ENCODE results near the gene ATXN2.
"Not testable (repeated sequence)": the region's sequence is repeated elsewhere in the genome, so short reads cannot be mapped to it uniquely, and the experiment has no call there.

Gene ATXN2

DNA sequence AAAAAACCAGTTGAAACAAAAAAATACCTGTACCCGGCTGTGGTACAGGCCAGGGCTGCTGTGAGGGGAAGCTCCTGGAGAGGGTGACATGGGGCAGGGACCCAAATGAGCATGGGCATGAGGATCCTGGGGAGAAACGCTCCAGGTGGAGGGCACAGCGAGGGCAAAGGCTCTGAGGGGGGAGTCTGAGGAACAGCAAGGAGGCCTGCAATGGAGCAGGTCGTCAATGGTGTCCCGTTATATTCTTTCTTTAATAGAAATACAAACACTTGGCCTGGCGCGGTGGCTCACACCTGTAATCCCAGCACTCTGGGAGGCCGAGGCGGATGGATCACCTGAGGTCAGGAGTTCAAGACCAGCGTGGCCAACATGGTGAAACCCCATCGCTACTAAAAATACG lies 1.9 kb upstream of the ATXN2 start:
- DNase-seq (ENCODE audit: low read depth) = not testable (repeated sequence)

DNA sequence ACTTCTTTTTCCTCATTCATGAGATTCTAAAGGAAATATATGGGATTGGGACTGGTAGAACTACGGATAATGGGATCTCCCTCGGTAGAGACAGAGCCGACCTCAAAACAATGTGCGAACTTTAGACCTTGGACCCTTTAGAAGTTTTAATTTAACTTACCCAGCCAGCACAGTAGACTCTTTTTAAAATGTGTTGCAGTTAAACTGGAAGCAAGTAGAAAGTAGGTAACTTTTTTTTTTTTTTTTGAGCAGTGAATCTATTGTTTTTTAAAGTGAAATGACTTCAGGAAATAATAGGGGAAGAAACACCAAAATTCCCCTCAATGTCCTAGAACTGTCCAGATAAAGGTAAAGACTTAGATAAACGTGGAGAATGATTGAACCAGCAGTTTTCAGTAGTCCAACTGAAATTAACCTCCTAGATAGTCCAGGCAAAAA lies 1.1 kb upstream of the ATXN2 start:
- no peak for DNase-seq (ENCODE audit: low read depth)

DNA sequence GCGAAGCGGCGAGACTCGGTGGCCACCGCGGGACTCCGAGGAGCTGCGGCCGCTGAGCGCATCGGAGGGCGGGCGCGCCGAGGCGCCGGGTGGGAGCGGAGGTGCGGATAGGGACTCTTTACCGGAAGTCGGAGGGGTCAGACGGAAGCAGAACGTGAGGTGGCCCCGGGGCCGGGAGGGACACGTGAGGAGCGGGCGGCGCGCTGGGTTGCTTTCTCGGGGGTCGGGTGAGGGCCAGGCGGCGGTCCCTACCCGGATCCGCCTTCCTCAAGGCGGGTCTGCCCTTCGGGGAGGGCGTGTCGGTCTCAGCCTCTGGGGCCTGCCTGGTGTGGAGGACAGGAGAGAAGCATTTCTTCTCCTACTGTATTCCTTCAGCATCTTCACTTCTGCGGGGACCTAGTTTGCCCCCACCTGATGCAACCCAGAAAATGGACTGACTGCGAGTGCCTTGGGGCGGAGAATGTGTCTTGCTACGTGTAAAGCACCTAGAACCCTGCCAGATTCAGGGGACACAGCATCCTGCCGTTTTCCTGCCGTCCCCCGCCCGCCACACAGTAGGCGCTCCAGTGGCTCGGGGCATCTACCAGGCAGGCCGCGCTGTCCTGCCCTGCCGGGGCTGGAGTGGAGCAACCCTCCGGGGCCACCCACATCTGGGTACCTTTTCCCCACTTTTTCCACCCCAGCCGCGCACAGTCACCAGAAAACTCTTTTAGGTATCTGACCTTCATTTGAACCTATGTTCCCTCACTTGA lies 514 bp upstream of the ATXN2 start:
- DNase-seq (ENCODE audit: low read depth) = peak; percentile 71

DNA sequence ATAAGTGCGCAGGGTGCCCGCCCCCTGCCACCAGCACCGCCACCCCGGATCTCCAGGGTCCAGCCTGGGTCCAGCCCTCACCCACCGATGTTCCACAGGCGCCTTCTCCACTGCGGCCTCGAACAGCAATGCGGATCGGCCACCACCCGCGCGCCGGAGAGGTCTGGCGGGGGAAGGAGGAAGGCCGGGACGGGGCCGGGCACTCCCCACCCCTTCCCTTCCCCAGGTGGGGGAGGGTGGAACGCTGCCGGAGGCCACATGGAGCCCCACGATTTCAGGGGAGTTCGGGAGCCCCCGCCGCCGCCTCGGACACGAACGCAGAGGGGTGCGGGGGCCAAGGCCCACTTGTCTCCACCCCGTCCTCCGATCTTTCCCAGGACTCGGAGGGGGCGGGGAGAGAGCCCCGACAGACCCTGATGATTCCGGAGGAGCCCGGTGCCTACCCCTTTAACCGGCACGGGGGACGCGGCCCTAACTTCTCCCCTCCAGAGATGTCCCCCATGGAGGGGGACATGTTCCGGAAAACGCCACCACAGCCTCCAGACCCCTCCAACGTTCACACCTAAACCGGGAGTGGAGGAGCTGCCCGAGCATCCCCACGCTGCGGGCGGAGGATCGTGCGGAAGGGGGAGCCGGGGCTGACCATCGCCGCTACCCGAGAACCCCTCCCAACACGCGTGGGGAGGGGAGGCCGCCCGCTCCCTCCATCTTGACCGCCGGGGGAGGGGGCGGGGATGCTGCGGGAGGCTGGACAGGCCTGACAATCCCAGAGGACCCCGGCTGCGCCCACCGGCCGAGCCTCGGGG lies 1.1 kb downstream of the ATXN2 start:
- DNase-seq (ENCODE audit: low read depth) = no peak

DNA sequence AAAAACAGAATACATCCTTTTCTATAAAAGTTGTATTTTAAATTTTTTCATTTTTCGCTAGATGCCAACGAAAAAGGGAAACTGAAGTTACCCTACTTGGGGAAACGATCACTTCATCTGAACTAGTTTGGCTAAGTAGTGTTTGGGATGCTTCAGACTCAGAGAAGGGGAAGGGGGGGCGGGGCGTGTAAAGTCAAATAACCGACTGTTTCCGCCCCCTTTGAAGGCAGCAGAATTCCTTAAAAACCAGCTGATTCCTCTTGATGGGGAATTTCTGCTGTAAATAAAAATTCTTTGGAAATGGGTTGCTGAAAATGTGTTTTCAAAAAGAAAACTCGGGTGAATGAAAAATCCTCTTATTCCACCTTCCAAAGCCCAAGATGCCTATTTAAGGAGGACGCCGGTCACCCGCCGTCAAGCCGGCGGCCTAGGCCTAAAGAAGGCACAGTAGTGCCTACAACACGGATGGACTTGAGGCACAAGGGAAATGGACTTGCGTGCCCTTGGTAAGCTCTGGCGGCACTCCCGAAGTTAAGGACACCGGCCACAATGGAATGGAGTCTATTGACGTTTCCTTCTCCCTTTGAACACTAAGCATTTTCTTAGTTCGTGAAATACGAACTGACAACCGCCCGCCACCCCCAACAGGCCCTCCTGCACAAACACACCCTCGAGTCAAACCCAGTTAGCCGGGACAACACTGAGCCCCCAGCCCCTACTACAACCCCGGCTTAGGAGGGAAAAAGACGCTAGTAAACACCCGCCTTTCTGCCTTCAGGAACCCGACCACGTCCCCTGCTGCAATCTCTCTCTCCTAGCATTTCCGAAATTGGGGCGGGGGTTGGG lies 1.9 kb downstream of the ATXN2 start:
- peak; percentile 29 for DNase-seq (ENCODE audit: low read depth)

DNA sequence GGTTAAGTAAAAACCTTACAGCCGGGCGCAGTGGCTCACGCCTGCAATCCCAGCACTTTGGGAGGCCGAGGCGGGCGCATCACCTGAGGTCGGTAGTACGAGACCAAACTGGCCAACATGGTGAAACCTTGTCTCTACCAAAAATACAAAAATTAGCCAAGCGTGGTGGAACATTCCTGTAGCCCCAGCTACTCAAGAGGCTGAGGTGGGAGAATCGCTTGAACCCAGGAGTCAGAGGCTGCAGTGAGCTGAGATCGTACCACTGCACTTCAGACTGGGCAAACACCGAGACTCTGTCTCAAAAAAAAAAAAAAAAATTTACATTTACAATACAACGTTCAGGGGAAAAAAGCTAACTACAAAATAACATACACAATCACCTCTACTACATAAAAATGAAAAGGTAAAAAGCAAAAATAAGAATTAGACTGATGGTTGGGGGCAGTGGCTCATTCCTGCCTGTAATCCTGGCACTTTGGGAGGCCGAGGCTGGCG lies 3.7 kb downstream of the ATXN2 start:
- not testable (repeated sequence) for DNase-seq (ENCODE audit: low read depth)

DNA sequence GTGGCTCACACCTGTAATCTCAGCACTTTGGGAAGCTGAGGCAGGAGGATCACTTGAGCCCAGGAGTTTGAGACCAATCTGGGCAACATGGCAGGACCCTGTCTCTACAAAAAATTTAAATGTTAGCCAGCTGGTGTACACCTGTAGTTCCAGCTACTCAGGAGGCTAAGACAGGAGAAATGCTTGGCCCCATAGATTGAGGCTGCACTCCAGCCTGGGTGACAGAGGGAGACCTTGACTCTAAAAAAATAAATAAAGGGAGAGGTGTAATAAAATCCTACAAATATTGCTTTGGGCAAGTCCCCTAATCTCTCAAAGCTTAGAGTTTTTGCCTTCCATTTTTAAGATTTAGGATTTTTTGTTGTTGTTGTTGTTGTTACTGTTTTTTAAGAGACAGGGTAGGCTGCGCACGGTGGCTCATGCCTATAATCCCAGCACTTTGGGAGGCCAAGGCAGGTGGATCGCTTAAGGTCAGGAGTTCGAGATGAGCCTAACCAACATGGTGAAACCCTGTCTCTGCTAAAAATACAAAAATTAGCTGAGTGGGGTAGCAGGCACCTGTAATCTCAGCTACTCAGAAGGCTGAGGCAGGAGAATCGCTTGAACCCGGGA lies 7.6 kb downstream of the ATXN2 start:
- DNase-seq (ENCODE audit: low read depth) = not testable (repeated sequence)

DNA sequence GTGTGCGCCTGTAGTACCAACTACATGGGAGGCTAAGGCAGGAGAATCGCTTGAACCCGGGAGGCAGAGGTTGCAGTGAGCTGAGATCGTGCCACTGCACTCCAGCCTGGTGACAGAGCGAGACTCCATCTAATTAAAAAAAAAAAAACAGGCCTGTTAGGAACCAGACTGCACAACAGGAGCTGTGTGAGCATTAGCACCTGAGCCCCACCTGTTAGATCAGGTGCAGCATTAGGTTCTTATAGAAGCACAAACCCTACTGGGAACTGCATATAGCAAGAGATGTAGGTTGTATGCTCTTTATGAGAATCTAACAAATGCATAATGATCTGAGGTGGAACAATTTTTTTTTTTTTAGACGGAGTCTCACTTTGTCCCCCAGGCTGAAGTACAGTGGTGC lies 8.6 kb downstream of the ATXN2 start:
- no peak for DNase-seq (ENCODE audit: low read depth)

DNA sequence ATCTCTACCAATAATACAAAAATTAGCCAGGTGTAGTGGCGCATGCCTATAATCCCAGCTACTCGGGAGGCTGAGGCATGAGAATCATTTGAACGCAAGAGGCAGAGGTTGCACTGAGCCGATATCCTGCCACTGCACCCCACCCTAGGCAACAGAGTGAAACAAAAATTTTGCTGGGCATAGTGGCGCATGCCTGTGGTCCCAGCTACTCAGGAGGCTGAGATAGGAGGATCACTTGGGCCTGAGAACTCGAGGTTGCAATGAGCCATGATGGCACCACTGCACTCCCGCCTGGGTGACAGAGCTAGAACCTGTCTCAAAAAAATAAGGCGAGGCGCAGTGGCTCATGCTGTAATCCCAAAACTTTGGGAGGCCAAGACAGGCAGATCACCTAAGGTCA lies 9.5 kb downstream of the ATXN2 start:
- no peak for DNase-seq (ENCODE audit: low read depth)

DNA sequence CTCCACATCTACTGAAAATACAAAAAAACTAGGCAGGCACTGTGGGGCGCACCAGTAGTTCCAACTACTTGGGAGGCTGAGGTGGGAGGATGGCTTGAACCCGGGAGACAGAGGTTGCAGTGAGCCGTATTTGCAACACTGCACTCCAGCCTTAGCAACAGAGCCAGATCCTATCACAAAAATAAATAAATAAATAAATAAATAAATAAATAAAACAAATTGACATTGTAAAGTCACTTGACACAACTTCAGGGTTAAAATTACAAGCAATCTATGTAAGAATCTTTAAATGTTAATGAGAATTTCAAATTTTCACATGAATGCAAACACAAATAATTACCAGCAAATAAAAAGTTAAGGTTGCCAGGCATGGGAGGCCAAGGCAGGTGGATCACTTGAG lies 11.1 kb downstream of the ATXN2 start:
- DNase-seq (ENCODE audit: low read depth) = no peak

DNA sequence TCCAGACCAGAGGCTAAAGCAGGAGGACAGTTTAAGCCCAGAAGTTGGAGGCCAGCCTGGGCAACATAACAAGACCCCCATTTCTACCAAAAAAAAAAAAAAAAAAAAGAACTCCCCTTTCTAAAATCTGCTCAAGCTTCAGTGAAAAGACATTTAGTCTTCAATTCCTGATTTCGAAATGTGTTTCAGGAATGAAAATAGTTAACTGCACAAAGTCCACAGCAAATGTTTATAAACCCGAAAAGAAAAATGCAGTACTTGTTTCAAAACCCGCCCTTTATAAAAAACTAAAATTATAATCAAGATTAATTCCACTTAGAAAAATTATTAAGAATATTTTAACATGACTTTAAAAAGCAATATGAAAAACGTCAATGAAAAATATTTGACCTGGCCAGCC lies 12.1 kb downstream of the ATXN2 start:
- no peak for DNase-seq (ENCODE audit: low read depth)

DNA sequence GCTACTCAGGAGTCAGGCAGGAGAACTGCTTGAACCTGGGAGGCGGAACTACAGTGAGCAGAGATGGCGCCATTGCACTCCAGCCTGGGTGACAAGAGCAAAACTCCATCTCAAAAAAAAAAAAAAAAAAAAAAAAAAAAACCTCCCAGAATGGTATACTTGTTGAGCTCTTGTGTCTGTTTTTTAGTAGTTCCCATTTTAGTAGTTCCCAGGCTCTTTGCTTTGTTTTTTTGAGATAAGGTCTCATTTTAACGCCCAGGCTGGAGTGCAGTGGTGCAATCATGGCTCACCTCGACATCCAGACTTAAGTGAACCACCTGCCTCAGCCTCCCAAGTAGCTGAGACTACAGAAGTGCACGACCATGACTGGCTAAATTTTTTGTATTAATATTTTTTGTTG lies 13.4 kb downstream of the ATXN2 start:
- no peak for DNase-seq (ENCODE audit: low read depth)

DNA sequence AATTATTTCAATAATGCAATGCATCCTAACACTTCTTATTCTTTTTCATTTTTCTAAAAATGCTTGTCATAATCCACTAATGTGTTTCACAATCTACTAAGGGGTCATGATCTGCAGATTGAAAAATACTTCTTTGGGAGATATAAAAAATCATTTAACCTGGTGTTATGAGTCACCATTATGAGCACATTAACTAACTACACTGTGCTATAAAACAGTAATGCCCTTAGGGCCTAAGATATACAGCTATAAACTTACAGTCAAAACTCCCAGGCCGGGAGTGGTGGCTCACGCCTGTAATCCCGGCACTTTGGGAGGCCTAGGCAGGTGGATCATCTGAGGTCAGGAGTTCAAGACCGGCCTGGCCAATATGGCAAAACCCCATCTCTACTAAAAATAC lies 14.2 kb downstream of the ATXN2 start:
- DNase-seq (ENCODE audit: low read depth) = no peak

DNA sequence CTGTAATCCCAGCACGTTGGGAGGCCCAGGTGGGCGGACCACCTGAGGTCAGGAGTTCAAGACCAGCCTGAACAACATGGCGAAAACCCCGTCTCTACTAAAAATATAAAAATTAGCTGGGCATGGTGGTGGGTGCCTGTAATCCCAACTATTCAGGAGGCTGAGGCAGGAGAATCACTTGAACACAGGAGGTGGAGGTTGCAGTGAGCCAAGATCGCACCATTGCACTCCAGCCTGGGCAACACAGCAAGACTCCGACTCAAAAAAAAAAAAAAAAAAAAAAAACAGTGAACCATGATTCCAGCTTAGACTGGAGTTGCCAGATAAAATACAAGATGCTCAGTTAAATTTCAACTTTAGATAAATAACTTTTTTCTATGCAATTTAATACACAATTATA lies 15.6 kb downstream of the ATXN2 start:
- not testable (repeated sequence) for DNase-seq (ENCODE audit: low read depth)

DNA sequence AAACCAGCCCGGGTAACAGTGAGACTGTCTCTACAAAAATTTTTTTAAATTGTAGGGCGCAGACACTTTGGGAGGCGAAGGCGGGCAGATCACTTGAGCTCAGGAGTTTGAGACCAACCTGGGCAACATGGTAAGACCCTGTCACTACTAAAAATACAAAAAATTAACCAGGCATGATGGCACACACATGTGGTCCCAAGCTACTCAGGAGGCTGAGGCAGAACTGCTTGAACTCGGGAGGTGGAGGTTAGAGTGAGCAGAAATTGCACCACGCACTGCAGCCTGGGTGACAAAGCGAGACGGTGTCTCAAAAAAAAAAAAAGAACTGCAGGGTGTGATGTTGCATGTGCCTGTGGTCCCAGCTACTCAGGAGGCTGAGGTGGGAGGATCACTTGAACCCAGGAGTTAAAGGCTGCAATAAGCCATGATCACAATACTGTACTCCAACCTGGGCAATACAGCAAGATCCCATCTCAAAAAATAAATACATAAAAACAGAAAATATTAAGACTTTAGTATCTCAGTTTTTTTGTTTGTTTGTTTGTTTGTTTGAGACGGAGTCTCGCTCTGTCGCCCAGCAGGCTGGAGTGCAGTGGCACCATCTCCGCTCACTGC lies 16.9 kb downstream of the ATXN2 start:
- DNase-seq (ENCODE audit: low read depth) = no peak

DNA sequence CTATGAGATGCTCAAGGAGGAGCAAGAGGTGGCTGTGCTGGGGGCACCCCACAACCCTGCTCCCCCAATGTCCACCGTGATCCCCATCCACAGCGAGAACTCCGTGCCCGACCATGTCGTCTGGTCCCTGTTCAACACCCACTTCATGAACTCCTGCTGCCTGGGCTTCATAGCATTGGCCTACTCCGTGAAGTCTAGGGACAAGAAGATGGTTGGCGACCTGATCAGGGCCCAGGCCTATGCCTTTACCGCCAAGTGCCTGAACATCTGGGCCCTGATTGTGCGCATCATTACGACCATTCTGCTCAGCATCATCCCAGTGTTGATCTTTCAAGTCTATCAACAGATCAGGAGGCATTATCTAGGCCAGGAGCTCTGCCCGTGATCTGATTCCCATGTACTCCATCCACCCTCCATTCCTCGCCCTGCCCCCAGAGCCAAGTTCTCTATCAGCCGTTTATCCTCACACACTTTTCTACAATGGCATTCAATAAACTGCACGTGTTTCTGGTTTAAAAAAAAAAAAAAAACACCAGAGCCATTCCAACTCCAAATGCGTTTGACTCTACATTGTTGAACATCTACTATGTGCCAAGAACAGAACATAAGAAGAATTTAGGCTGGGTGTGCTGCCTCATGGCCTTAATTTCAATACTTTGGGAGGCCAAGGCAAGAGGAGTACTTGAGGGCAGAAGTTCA lies 17.5 kb downstream of the ATXN2 start:
- no peak for DNase-seq (ENCODE audit: low read depth)

DNA sequence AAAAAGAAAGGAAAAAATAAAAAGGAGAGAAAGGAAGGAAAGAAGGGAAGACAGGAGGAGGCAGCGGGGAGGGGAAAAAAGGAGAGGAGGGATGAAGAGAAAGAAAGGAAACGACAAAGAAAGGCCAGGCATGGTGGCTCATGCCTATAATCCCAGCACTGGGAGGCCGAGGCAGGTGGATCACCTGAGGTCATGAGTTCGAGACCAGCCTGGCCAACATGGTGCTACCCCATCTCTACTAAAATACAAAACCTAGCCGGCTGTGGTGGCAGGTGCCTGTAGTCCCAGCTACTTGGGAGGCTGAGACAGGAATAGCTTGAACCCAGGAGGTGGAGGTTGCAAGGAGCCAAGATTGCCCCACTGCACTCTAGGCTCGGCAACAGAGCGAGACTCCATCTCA lies 18.4 kb downstream of the ATXN2 start:
- DNase-seq (ENCODE audit: low read depth) = no peak

DNA sequence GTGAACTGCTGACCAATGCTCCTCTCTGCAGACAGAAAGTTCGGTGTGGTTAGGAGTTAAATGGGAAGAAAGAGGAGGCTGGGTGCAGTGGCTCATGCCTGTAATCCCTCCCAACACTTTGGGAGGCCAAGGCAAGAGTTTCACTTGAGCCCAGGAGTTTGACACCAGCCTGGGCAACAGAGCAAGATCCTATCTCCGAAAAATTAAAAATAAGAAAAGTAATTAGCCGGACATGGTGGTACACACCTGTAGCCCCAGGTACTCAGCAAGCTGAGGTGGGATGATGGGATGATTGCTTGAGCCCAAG lies 19.0 kb downstream of the ATXN2 start:
- no peak for DNase-seq (ENCODE audit: low read depth)

DNA sequence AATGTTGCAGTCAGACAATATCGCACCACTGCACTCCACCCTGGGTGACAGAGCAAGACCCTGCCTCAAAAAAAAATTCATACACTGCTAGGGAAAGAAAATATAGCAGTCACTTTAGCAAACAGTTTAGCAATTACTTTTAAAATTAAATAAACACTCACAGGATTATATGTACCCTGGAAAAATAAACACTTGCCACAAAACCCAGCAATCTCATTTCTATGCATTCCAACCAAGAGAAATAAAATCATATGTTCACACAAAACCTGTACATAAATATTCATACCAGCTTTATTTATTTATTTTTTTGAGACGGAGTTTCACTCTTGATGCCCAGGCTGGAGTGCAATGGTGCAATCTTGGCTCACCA lies 20.2 kb downstream of the ATXN2 start:
- DNase-seq (ENCODE audit: low read depth) = no peak

DNA sequence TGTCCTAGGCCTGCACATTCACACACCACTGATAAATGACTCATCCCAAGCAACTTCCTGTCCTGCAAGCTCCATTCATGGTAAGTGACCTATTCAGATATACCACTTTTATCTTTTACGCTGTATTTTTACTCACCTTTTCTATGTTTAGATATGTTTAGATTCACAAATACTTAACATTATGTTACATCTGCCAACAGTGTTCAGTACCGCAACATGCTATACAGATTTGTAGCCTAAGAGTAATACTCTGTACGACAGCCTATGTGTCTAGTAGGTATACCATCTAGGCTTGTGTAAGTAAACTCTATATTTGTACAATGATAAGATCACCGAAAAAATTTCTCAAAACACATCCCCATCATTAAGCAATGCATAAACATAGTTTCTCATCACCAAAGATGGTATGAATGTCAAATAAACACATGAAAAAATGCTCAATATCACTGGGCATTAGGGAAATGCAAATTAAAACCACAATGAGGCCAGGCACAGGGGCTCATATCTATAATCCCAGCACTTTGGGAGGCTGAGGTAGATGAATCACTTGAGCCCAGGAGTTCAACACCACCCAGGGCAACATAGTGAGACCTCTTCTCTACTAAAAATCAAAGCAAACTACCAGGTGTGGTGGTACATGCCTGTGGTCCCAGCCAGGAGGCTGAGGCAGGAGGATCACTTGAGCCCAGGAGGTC lies 20.7 kb downstream of the ATXN2 start:
- no peak for DNase-seq (ENCODE audit: low read depth)

Data from HS-5 (cell line).